Neural progenitor cell (in vitro differentiated cells): ENCODE measurements around the gene PAM.

Source experiments
- CTCF ChIP-seq: fragments of 200-600 bp; sonication (generic); IDR thresholded peaks from 2 replicates; pipeline ENCODE4 v1.5.1; 2017; ENCODE audit warnings: antibody characterized with exemption, mild to moderate bottlenecking
- EZH2 ChIP-seq: fragments of 200-600 bp; sonication (generic); IDR thresholded peaks from 2 replicates; pipeline ENCODE4 v1.6.1; 2017; ENCODE audit warnings: antibody characterized with exemption, mild to moderate bottlenecking, moderate library complexity

DNA sequence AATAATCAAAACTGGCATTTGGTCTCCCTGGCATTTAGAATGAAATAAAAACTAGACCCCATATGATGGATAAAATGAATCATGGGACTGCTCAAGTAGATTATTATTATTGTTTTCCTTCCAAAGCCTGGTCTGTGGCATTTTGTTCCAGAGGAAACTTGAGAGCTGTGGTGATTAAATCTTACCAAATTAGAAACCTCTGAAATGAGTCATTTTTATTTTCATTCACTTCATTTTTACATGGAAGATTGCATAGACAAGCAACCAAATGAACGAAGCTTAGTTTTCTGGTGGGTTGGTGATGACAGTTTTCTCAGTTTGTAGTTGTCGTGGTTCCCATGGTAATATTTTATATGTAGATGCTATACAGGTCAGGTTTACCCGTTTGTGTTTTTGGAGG lies 23.4 kb downstream of the PAM start:
- TF ChIP-seq CTCF (no peak), EZH2 (no peak)
